BJ (cell line): ENCODE results near the gene TRMT5. TPM values are rescaled to one million over a fixed set of nuclear protein-coding genes. Genes with fewer than 3 reads are reported as not detected.

Experiments
- CTCF ChIA-PET: fragments of 350-600 bp; formaldehyde crosslinking; extraction: SDS; loops from one replicate; lab custom pipeline; 2021; ENCODE audit warnings: antibody characterized with exemption, inconsistent platforms; lab: Yijun Ruan, JAX
- POLR2A ChIA-PET: fragments of 300-600 bp; sonication (Branson Sonifier 250); formaldehyde crosslinking; extraction: SDS; loops from one replicate; lab custom pipeline; 2021; ENCODE audit warnings: antibody characterized with exemption; lab: Charles Lee
- DNase-seq: peaks from one replicate; pipeline ENCODE4 v3.0.0-alpha.2; 2011; ENCODE audit warnings: low read depth
- H3K27me3 ChIP-seq: 2 replicates; pipeline ENCODE4 v1.6.0; 2011; ENCODE audit warnings: low read length; ENCODE audit not compliant: control insufficient read depth, insufficient read depth
- H3K36me3 ChIP-seq: 2 replicates; pipeline ENCODE4 v1.5.1; 2011; ENCODE audit warnings: low read length; ENCODE audit not compliant: control insufficient read depth, insufficient read depth
- H3K4me3 ChIP-seq: 2 replicates; pipeline ENCODE4 v1.5.1; 2011; ENCODE audit warnings: low read depth, mild to moderate bottlenecking, control low read depth, low read length
- polyA minus RNA-seq: library from RNA; depleted of rRNA, polyadenylated mRNA; stranded (reverse); fragments of >200 nt; gene quantifications from 2 replicates; pipeline ENCODE4 v1.2.3, GENCODE V29; 2011; rRNA and poly(A)+ RNA removed
- polyA plus RNA-seq: library from polyadenylated mRNA; depleted of rRNA; stranded (reverse); fragments of >200 nt; gene quantifications from 2 replicates; pipeline ENCODE4 v1.2.3, GENCODE V29; 2011; rRNA removed
- TF ChIP-seq, protein P1 (sequence below): IDR thresholded peaks from 2 replicates; pipeline ENCODE4 v1.5.1; 2011; ENCODE audit warnings: low read depth, mild to moderate bottlenecking, control low read depth, inconsistent platforms, low read length, moderate library complexity; ENCODE audit not compliant: insufficient read depth

TRMT5 gene, protein sequence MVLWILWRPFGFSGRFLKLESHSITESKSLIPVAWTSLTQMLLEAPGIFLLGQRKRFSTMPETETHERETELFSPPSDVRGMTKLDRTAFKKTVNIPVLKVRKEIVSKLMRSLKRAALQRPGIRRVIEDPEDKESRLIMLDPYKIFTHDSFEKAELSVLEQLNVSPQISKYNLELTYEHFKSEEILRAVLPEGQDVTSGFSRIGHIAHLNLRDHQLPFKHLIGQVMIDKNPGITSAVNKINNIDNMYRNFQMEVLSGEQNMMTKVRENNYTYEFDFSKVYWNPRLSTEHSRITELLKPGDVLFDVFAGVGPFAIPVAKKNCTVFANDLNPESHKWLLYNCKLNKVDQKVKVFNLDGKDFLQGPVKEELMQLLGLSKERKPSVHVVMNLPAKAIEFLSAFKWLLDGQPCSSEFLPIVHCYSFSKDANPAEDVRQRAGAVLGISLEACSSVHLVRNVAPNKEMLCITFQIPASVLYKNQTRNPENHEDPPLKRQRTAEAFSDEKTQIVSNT
- polyA plus RNA-seq (3.0 and 6.4 TPM in 2 replicates), polyA minus RNA-seq (2.4 and 3.1 TPM in 2 replicates)

DNA sequence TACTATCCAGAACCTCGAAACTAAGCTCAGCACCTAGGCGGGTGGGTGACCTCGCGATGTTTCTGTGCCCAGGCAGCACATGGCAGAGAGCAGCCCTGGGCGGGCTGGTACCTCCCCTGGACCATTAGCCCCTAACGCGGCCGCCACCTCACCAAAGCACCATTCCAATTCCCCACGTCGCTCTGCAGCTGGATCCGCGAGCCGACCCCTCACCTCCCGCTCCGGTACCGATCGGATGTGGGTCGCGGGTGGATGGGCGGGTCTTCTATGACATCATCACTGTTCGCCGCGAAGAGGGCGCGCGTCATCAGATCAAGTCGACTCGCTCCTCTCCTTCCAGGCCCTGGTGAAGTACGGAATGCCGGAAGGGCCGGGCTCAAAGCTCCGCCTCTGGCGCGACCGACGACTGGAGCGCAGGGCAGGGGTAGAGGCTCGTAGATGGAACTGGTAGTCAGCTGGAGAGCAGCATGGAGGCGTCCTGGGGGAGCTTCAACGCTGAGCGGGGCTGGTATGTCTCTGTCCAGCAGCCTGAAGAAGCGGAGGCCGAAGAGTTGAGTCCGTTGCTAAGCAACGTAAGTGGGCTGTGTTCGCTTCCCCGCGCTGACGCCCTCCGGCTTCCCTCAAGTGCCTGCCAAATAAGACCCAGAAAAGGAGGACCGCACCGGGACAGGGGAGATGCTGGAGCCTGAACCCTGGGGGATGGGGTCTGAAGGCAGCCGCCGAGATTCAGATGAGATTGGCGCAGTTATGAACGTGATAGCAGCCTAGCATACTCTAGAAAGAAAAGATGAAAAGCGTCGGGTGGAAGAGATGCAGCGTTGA, at the start of gene TRMT5, which contains the start of gene SLC38A6:
Gene TRMT5 (minus strand): TSS at position 269 of the 822 bp plus-strand sequence. CDS start 106 bp downstream, at position 163.
Gene SLC38A6 (plus strand): TSS at position 435 of the 822 bp plus-strand sequence. CDS start 33 bp downstream, at position 468.
- peak; percentile 85 for DNase-seq
- ChIA-PET CTCF (interaction anchor here (0.5 to 1.0 kb wide), 3 partner anchors 16 to 337 kb away, joined by 3 read pairs; no protein-coding TSS in a partner anchor), POLR2A (interaction anchor here (0.5 to 1.0 kb wide), 2 partner anchors 257 to 324 kb away, joined by 3 to 11 read pairs; partner anchors contain the start of gene SIX4)
- Histone ChIP-seq H3K27me3 (no peaks in the 10 kb centered on the region), H3K36me3 (peaks cover 4% of the 10 kb centered on the region), H3K4me3 (peak within 1 kb of the TSS; percentile 77)
- TF ChIP-seq, protein P1, sequence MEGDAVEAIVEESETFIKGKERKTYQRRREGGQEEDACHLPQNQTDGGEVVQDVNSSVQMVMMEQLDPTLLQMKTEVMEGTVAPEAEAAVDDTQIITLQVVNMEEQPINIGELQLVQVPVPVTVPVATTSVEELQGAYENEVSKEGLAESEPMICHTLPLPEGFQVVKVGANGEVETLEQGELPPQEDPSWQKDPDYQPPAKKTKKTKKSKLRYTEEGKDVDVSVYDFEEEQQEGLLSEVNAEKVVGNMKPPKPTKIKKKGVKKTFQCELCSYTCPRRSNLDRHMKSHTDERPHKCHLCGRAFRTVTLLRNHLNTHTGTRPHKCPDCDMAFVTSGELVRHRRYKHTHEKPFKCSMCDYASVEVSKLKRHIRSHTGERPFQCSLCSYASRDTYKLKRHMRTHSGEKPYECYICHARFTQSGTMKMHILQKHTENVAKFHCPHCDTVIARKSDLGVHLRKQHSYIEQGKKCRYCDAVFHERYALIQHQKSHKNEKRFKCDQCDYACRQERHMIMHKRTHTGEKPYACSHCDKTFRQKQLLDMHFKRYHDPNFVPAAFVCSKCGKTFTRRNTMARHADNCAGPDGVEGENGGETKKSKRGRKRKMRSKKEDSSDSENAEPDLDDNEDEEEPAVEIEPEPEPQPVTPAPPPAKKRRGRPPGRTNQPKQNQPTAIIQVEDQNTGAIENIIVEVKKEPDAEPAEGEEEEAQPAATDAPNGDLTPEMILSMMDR, result 0 out of 2 replicates have a peak, but pooled peaks have one; percentile 4

DNA sequence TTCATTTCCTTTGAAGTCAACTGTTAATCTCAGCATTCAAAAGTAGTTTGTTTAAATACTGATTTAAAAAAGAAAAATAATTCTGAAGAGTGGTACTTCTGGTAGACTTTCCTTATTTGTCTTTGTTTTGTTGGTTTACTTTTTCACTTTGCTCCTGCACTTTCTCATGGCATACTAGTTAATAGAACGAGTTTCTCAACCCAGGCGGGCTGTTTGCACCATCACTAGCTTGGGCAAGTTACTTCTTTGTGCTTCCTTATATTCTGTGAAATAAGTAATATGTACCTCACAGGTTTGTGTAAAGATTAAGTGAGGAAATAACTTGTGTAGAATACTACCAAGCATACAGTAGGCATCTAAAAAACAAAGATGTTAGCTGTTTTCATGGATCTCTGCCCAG, 45.6 kb upstream of the TRMT5 start:
- Histone ChIP-seq H3K27me3 (no peaks in the 10 kb centered on the region), H3K4me3 (no peak overlapping the region), H3K36me3 (no peaks in the 10 kb centered on the region)
- DNase-seq, result no peak
- CTCF ChIA-PET, result interaction anchor here (0.6 to 2.3 kb wide), 9 partner anchors 16 to 389 kb away, joined by 3 to 8 read pairs (median 3); no protein-coding TSS in a partner anchor
- POLR2A ChIA-PET, result no interaction called here
- TF ChIP-seq, protein P1, result no peak

DNA sequence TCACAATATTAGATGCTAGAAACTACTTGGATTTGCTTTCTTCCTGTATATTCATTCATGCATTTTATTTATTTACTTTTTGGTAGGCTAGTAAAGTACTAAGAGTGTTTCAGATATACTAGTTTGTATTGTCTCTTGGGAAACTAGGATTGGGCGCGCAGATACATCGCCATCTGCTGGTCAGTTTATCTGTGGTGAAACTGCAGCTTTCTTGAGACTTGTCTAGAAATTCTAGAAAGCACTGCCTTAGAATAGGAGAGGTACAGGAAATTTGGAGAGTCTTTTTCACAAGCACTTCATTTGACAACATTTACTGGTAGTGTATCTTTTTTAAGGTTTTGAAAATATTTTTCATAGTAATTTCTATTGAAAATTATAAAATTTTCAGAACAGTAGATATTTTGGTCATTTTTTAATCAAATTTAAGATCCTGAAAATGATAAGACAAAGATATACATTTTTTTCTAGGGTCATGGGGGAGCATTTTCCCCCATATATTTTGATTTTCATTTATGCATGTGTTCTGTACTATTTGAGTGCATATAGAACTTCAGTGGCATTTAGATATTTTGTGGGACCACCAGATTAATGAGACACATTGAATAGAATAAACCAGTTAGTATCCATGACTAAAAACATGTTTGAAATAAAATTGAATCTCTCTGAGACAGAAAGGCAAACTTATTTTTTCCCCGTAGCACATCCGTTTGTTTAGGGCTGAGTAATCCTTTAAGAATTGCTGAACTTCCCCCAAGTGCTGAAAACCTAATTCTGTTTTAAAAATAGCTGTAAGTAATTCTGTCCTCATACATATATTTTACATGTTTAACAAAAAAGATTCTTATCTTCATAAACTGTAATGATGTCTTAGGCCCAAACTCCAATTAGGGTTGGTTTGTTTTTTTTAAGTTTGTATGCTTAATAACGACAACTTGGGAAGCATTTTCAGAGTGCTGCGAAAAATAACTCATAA, 44.7 kb upstream of the TRMT5 start:
- POLR2A ChIA-PET, result no interaction called here
- TF ChIP-seq, protein P1, result peak; percentile 84
- H3K4me3 ChIP-seq, result no peak overlapping the region

DNA sequence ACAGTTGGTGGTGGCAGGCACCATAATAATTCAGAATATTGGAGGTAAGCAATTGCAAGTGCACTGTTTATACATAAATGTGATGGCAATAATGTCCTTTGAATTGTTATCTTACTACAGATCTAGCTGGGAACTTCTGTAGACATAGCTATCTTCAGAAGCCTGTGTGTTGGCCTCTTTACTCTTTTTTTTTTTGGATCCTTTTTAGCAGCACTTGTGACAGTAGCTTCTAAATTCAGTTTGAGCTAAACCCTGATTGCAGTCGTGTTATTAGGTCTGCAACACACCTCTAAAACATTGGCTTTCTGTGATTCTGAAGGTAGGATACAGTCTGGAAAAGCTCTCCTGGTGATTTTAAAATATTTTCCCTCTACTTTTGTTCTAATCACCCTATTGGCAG, 38.7 kb upstream of the TRMT5 start:
- CTCF ChIA-PET, result interaction anchor here (1.2 kb wide), 1 partner anchor 292 kb away, joined by 3 read pairs; no protein-coding TSS in a partner anchor
- Histone ChIP-seq H3K4me3 (no peak overlapping the region), H3K36me3 (no peaks in the 10 kb centered on the region; the same call in 1 of the 2 replicates), H3K27me3 (no peaks in the 10 kb centered on the region)
- POLR2A ChIA-PET, result no interaction called here
- TF ChIP-seq, protein P1, result no peak
- no peak for DNase-seq

More for the DNA sequence above, 44.7 kb upstream of the TRMT5 start:
- DNase-seq, result peak; percentile 30
- H3K27me3 ChIP-seq, result no peaks in the 10 kb centered on the region
- CTCF ChIA-PET, result interaction anchor here (0.6 to 2.3 kb wide), 13 partner anchors 9 to 400 kb away, joined by 3 to 8 read pairs (median 3); no protein-coding TSS in a partner anchor
- no peaks in the 10 kb centered on the region for H3K36me3 ChIP-seq
